Activated CD4-positive, CD25-positive, alpha-beta regulatory T cell treated with anti-CD3 and anti-CD28 coated beads, Interleukin-2, amount 50 U/mL, for 24 hours (primary cell): ENCODE data around the gene APOL5.
"Not testable (repeated sequence)": the region's sequence is repeated elsewhere in the genome, so short reads cannot be mapped to it uniquely, and the experiment has no call there.

ENCODE experiments used
- ATAC-seq, 2 donors: fragments of 150-1000 bp; cut with Tn5 transposase; one replicate each; pipeline ENCODE4 v1.10.0; 2021; ENCODE audit warnings: mild to moderate bottlenecking in 1 of 2, moderate library complexity in 1 of 2

APOL5 gene

DNA sequence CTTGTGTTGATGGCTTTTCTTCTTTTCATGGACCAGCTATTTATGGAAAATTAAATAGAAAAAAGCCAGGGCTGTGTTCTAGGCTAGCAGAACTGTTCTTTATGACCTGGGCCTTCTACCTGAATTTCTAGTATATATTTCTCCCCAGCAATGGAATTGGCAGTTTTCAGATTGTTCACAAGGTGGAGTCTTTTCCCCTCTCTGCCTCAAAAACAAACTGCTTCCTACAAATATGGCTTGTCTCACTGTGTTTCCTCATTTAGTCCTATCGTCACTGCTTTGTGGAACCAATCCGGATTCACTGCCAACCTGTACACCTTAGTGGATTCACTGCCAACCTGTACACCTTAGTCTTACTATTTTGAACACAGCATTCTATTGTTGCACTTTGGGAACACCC lies 5.0 kb upstream of the APOL5 start:
- no peak for ATAC-seq

DNA sequence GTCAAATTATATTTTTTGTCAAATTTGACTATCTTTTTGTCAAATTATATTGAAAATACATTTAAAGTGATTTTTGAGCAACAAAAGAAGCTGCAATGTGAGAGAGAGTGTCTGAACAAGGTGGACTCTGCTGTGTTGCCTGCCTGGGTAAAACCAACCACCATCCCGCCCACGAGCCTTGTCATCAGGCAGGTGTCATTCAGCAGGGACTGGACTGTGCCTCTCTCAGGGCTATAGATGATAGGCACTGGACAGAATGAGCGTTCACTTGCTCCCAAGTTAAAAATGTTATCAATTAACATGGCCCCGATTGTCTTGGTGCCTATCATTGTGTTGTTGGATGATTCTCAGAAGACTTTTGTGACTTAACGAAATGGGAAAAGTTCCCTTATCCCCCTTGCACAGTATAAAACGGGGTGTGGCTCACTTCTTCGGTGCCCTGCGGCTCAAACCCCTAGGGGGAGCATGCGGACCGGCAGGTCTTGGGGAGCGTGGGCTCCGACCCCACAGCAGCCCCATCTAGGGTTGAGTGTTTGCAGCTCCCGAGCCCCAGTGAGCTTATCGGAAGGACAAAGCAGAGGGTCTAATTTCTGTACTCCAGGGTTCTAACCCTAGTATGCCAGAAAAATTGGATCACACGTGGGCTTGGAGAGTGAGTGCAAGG lies 1.7 kb downstream of the APOL5 start:
- ATAC-seq = no peak

DNA sequence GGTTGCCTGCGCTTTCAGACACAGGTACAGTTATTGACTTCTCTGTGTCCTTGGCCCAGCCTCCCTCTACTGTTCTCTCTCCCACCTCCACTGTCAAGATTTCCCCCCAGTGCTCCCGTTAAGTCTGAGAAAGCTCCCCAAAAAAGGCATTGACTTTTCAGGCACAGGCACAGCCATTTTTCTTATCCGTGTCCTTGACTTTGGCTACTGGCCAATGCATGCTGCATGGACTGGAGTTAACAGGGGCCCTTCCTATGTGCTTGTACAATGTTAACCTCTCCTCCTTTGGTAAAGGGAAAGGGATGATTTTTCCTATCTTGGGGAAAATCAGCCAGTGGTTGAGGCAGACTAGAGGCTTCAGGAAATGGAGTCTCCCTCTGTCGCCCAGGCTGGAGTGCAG lies 4.3 kb downstream of the APOL5 start:
- no peak for ATAC-seq

DNA sequence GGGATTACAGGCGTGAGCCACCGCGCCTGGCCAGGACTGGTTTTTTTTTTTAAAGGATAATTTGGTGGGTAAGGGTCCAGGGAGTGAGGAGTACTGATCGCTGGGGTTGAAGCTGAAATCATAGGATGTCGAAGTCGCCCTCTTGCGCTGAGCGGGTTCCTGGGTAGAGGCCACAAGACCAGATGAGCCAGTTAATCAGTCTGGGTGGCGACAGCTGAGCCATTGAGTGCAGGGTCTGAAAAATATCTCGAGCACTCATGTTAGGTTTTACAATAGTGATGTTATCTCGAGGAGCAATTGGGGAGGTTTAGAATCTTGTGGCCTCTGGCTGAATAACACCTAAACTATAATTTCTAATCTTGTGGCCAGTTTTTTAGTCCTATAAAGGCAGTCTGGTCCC lies 7.8 kb downstream of the APOL5 start:
- ATAC-seq = no peak

DNA sequence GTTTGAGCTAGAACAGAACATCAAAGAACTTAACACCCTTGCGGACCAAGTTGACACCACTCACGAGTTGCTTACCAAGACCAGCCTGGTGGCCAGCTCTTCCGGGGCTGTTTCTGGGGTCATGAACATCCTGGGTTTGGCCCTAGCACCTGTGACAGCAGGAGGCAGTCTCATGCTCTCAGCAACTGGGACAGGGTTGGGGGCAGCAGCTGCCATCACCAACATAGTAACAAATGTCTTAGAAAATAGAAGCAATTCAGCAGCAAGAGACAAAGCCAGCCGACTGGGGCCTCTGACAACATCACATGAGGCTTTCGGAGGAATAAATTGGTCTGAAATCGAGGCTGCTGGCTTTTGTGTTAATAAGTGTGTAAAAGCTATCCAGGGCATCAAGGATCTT lies 8.7 kb downstream of the APOL5 start:
- ATAC-seq = no peak

DNA sequence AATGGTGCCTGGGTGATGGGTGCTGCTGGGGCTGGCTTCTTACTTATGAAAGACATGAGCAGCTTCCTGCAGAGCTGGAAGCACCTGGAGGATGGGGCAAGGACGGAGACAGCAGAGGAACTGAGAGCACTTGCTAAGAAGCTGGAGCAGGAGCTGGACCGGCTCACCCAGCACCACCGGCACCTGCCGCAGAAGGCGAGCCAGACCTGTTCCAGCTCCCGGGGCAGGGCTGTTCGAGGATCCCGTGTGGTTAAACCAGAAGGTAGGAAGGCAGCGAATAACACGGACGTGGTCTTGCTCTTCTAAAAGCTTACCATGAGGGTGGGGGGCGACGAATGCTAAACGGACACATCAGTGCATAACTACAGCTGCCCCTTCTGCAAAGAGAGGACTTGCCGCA lies 9.3 kb downstream of the APOL5 start:
- no peak for ATAC-seq

DNA sequence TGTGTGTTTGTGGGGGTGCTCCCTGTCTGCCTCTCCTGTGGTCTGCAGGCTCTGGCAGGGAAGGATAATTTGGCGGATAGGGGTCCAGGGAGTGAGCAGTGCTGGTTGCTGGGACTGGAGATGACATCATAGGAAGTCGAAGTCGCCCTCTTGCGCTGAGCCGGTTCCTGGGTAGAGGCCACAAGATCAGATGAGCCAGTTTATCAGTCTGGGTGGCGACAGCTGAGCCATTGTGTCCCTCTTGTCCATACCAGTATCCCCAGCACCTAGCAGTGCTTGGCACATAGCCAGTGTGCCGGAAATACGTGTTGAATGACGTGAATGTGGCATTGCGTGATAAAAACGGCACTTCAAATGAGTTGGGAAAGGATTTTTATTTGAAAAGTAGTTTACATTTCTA lies 9.8 kb downstream of the APOL5 start:
- no peak for ATAC-seq

DNA sequence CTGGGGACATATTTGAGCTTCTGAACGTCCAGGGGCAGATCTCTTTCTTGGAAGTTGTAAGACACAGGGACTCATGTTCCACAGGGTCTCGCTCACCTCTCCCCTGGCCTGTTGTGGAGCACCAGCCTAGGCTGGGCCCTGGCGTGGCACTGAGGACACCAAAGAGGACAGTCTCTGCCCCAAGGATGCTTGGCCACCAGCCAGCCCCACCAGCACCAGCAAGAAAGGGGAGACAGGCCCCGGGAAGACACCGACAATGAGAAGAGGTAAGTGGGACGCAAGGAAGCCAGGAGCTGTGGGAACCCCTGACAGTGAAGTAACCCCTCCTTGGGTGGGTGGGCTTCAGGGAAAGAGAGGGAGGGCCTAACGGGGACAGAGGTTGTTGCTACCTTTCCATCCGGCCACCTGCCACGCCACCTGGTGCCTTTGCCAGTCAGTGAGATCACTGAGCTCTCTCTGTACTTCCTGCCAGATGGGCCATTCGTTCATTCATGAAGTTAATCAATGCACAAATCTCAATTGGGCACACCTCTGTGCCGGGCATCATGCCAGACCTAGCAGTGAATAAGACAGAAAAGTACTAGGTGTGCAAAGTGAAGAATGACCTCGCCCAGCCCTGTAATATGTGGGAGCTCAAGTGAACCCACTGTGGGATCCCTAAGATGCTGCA lies 11.1 kb downstream of the APOL5 start:
- no peak for ATAC-seq

DNA sequence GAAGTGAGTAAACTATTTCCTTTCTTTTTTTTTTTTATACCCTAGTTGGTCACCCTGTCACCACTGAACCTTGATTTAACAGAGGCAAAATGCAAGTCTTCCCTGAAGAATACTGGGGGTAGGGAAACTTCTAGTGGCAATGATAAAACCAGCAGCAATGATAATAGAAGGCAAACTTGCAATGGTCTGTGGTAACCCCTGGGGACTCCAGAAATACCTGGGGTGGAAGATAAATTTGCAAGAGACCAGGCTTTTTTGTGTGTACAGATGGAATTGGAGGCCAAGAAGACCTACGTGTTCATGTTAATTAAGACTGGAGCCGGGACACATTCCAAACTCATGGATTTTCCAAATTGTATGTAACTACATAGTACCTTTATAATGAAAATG lies 11.6 kb downstream of the APOL5 start:
- ATAC-seq = no peak

DNA sequence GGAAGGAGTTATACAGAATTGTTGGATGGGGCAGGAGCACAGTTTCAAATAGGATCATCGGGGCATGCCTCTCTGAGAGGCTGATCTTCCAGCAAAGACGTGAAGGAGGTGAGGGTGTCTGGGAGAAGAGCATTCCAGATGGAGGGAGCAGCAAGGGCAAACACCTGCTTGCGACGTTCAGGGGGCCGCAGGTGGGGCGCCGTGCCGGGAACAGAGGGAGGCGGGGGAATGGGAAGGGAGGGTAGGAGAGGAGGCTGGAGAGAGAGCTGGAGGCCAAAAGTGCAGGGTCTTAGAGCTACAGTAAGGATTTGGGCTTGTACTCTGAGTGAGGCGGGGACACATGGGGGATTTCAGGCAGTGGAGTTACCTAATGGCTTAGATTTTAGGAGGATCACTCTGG lies 13.6 kb downstream of the APOL5 start:
- no peak for ATAC-seq

DNA sequence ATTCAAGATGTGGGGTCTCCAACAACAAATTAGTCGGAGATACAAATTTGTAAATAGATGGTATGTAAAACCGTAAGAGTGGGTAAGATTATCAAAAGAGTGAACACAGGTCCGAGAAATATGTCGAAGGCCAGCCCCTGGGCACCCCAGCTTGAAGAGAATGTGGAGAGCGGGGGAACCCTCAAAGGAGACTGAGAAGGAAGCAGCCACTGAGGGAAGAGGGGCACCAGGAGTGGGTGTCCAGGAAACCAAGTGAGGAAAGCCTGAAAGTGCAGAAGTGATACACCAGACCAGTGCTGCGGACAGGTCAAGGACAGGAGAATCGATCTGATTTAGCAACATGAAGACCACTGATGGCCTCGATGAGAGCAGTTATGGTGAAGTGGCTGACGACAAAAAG lies 14.4 kb downstream of the APOL5 start:
- ATAC-seq = no peak

DNA sequence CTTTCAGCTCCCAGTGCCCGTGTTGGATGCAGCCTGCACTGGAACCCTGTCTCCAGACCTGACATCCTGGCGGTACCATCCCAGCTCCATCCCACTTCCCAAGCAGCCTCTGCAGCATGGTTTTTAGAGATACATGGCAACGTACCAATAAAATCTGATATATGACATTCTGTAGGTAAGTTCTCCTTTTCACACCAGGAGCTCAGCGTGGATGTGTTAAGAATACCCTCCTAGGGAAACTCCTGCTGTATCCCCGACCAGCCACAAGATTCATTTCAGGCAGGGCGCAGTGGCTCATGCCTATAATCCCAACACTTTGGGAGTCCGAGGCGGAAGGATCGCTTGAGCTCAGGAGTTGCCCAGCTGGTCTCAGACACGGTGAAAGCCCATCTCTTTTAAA lies 15.4 kb downstream of the APOL5 start:
- ATAC-seq = no peak

DNA sequence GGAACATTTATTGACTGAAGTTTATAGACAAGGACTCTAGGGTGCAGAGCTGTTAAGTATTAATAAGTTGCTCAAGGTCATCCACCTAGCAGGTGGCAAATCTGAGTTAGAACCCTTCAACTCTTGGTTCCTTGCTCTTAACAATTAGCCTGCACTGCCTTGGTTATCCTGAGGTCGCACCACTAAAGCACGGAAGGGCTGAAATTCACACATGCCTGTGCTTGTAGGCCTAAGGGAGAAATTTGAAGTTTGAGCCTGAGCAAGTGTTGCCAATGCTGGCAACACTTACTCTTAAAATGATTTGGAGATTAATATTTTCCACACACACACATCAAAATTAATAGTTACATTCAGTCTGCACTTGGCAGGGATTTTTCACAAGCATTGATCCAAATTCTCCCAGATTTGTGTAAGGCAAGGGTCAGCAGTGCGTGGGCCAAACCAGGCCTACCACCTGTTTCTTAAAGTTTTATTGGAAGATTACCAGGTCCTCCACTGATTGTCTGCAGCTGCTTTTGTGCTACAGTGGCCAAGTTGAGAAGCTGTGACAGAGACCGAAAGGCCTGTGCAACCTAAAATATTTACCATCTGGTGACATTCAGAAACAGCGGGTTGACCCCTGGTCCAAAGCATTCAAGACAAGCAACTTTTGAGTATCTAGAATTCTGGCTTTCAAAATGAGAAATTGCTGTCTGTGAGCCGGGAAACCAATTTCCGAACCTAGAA lies 16.3 kb downstream of the APOL5 start:
- ATAC-seq = no peak

DNA sequence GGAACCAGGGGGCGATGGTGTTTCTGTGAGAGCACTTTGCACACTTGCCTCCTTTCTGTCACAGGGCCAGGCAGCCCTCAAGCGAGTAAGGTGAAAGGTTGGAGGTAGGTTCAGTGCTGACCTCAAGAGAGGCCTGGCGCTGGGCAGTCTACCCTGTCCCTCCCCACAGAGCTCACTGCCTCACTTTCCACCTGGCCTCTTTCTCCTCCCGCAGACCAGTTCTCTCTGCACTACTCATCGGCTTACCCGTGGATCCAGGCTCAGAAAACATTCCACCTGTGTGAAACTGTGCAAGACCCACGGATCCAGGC lies 16.8 kb downstream of the APOL5 start:
- no peak for ATAC-seq

DNA sequence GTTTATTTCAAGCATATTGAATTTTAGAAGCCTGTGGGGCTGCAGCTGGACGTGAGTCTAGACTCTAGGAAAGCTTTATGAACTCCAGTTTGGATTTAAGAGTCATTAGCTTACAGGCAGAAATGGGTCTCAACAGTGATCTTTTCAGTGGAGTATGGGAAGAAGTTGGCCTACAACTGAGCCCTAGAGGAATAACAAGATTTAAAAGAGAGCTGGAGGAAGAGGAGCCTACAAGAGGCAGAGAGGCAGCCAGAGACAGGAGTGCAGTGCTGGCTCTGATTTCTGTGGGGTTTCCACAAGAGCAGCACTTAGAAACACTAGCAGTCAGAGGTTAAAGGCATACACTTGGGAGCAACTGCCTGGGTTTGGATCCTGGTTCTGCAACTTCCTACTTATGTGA lies 17.9 kb downstream of the APOL5 start:
- ATAC-seq = no peak

DNA sequence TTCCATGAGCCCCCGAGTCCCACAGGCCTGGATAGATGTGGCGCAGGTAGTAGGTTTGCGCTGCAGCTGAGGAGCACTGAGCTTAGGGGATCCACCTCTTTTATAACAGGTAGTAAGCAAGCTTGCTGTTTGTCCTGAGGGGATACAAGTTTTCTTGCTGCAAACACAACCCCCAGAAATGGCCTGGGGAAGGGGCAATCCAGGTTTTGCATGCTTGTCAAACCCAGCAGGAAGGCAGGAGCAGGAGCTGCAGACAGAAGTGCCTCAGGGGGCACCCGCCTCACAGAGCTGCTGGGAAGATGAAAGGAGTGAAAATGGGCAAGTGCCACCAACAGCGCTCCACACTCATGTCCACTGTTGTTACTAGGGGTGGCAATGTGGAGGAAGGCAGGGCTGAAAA lies 18.5 kb downstream of the APOL5 start:
- no peak for ATAC-seq

DNA sequence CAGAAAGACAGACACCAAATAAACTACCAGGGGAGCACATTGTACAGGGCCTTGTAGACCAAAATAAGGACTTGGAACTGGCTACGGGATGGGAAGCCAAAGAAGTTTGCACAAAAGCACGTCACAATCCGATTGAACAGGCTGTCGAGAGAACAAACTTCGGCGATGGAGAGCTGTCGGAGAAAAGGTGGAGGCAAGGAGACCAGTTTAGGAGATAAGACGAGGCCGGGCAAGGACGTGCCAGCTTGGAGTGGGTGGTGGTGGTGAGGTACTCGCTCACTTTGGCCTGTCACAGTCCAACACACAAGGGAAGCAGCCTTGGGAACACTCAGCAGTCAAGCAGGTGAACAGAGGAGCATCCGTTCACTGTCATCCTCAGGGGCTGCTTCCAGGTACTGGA lies 19.0 kb downstream of the APOL5 start:
- no peak for ATAC-seq

DNA sequence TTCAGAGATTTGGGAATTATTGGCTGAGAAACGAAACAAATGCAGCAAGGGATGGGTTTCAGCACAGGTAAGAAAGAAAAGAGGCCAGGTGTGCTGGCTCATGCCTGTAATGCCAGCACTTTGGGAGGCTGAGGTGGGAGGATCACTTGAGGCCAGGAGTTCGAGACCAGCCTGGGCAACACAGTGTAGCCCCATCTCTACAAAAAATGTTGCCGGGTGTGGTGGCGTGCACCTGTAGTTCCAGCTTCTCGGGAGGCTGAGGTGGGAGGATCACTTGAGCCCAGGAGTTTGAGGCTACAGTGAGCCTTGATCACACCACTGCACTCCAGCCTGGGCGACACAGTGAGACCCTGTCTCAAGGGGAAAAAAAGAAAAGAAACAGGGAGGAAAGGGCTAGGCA lies 20.2 kb downstream of the APOL5 start:
- ATAC-seq = not testable (repeated sequence)

DNA sequence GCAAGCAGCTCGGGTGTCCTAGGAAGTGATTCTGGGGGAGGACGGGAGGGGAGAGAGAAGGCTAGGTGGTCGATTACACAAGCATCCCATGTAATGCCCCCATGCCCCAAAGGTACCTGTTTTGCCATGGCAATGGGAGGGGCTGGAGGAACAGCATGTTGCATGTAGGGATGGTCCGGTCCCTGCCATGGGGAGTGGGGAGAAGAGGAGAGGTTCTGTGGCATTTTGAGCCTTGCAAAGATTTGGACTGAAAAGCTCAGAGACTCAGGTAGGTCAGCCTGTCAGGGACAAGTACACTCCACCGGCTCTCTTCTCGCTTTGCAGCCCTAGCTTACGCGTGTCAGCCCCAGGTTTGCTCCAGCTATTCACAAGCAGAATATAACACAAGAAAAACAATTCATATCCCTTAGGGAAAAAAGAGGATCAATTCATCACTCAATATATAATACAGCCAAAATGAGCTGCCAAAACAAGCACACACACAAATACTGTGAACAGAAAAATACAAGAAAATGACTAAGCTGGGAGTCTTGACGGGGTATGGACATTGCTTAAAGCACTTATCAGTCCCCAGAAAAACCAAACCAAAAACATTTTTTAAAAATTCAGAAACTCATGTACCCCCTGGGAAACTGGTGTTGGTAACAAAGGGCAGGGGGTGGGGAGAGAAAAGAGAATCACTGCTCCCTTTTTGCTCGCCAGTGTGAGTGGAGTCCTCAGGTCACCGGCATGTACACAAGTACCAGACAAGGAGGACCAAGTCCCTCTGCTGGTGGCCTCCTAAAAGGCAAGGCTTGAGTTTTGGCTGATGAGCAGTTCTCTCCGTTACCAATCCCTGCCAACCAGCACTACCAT lies 21.6 kb downstream of the APOL5 start:
- no peak for ATAC-seq

DNA sequence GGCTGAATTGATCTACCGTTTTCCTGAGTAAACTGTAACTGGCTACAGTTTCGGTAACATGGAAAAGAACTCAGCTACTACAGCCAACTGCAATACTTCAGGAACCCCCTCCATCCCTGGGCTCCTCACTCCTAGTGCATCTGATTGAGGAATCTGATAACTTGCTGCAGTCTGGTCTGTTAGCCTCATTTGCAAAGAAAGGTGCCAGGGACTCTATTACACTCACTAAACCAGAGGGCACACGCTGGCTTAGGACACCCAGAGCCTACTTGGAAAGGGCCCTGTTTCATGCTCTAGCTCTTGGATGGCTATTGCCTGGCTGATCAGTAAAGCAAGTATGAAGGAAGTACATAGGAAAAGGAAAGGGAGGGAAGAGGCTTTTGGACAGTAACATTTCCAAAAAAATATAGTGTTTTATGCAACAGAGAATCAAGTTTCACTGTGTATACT lies 22.3 kb downstream of the APOL5 start:
- ATAC-seq = no peak

DNA sequence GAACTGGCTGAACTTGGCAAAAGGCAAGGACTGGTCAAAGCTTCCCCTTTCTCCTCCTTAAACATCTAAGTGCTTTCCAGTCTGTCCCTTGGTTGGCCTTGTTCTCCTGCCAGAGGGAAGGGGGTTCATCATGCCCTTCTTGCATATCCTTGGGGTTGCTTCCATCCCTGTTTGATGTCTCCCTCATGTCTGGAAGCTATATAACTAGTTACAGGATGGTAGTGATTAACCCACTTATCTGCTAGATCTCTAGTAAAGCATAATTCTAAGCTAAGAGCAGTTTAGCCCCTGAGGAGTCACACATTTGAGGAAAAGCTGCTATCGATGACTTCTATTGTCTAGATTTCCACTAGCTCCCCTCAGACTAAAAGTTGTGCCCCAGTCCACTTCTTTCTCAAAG lies 22.9 kb downstream of the APOL5 start:
- ATAC-seq = no peak

DNA sequence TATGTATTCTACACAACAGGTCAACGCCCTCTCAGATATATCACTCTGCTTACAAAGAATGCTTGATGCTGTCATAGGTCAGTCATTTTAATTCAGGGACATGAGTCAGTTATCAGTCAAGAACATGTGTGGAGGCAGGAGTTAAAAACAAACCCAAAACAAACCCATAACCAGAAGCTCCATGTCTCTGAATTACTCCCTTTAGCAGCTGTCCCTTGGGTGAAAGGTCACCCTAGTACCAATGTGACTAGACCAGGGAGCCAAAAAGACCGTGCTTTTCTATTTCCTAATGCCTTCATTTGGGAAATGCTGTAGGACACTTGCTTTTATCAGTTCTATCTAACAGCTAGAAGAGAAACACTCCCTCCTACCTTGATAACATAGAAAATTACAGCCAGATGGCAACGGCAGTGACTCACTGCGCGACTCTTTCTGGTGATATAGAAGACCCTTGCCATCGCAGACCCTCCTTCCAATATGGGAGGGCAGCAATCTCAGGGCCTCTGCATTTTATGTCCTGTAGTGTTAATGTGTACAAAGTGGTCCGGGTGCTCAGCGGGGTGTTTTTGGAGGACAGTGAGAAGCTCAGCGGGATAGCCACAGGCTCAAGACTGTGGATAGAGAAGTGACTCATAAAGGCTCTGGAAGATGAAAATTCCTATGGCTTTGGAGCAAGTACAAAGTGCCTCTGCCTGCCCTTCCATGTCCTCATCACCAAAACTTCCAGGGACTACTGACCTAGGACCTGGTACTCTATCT lies 24.8 kb downstream of the APOL5 start:
- peak in 1 of 2 donors; percentile 28 for ATAC-seq
